ENCODE measurements around the gene CNNM1.

- TF ChIP-seq CTCF (IDR thresholded peaks at IDR 0.05) = no peak
- TF ChIP-seq POLR2A (IDR thresholded peaks at IDR 0.05) = no peak
Observed at GRCh38 chr10:99424656-99425055, 95.5 kb downstream of the CNNM1 start.

All from uterus (tissue), 2 donors.